ENCODE measurements around the gene SGK1.

SGK1 gene

GRCh38 chr6:134119486-134119885 lies 198.4 kb downstream of the SGK1 start:
- DNase-seq (ENCODE audit: low spot score), result no peak
